Activated CD4-positive, alpha-beta T cell treated with anti-CD3 and anti-CD28 coated beads, Interleukin-2, amount 50 U/mL, for 4 hours (primary cell): ENCODE measurements around the gene PALD1.
"Not testable (repeated sequence)": the region's sequence is repeated elsewhere in the genome, so short reads cannot be mapped to it uniquely, and the experiment has no call there.

Experiments
- DNase-seq, 2 experiments: peaks; one replicate each; pipeline ENCODE4 v3.0.0-alpha.2; 2020

The PALD1 gene

DNA sequence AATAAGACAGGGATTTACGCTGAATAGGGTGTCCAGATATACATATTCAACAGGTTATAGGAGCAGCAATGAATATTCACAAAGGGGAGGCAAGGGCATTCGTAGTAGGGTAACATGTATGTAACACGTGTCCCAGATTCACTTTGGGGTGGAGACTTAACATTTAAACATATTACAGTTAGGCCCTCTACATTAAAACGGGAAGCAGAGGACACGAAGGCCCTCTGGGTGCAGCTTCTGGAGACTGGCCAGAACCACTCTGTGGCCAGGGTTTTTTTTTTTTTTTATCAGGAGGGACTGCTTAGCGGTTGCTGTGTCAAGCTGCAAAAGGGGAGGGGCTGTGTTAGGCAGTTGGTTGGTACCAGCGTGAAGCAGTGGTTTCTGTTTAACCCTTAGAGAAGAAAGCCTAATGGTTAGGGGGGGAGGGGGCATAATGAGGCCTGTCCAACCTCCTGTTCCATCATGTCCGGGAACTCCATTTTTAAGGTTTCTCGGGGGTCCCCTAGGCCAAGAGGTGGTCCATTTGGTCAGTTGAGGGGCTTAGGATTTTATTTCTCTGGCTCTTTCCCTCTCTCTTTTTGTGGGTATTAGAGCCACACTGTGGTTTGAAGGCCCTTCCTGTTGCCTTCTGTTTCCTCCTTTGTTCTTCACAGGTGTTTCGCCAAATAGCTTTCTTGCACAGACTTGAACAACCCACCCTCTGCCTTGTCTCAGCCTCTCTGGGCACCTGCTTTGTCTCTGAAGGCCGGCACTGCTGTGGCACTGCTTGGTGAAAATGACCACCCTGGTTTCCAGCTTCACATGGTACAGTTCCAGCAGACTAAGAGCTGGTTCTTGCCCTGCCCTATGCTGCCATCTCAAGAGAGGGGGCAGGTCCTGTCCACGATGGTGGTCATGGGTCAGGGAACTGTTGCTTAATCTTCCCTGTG, 97.6 kb downstream of the PALD1 start:
- DNase-seq = no peak

DNA sequence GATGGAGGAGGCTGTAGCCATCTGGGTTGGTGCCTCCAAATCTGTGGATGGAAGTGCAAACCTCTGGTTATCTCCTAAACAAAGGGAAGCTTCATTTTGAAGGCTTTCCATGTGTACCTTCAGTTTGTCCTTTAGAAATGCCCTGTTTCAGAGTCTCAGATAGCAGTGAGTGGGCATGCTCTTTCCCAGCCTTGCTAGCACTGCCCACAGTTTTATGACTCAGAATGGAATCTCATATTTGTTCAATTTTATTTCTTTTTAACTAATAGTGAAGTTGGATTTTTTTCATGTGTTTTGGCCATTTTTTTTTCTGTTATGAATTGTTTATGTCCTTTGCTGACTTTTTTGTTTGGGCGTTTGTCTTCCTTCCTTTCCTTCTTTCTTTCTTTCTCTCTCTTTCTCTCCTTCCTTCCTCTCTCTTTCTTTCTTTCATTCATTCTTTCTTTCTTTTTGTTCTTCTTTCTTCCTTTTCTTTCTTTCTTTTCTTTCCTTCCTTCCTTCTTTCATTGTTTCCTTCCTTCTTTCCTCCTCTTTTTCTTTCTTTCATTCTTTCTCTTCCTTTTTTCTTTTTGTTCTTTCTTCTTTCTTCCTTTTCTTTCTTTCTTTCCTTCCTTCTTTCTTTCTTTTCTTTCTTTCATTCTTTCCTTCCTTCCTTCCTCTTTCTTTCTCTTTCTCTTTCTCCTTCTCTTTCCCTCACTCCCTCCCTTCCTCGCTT, 98.4 kb downstream of the PALD1 start:
- no peak for DNase-seq

DNA sequence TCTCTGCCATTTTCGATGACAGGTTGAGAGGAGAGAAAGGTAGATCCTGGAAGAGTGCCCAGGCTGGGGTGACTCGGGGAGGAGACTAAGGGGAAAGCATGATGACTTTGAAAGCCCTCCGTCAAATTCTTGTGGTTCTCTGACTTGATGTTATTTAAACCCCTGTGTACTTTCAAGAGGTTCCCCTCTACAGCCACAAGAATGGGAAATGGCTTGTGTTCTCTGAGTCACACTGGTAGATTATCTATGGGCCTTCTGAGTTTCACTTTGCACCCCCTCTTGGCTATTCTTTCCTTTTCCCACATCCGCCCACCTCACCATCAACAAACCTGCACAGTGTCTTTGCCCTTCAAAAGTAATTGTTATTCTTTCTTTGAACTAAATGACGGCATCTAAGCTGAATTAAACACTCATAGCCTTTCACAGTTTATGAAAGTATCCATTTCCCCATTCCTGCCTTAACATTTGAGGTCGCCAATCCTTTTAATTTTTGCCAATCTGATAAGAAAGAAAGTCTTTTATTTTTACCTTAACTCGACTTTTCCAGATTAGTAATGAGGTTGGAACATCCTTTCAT, 99.9 kb downstream of the PALD1 start:
- DNase-seq = peak; percentile 33 to 37

DNA sequence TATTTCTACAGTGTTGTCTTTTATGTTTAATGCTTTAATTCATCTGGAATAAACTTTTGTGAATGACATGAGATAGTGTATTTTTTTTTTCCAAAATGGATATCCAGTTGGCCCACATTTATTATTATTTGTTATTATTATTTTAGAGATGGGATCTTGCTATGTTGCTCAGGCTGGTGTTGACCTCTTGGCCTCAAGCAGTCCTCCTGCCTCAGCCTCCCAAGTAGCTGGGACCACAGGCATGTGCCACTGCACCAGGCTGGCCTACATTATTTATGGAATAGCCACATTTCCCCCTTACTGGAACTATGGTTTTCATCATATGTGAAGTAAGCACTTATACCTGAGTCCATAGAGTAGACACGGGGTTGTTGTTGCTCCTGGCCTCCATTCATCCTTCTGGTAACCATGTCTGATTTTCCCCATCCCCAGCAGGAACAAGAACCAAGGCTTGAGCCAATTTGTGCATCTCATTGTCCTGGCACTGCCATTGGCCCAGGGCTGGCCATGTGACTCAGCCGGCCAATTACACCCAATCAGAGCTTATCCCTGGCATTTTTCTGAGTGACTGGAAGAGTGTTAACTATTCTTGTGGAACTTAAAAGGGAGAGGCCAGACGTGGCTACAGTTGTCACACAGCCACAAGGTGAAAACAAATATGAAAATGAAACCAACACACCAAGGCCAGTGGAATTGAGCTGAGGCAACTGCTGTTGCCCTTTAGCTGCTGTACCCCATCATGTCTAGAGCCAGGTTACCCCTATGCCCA, 100.9 kb downstream of the PALD1 start:
- DNase-seq = no peak

DNA sequence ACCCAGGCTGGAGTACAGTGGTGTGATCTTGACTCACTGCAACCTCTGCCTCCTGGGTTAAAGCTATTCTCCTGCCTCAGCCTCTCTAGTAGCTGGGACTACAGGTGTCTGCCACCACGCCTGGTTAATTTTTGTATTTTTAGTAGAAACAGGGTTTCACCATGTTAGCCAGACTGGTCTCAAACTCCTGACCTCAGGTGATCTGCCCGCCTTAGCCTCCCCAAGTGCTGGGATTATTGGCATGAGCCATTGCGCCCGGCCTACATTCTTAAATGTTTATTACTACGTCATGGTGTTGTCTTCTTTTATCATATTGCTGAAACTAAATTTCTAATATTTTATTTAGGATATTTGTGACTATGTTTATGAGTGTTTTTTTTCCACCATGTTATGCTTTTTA, 102.6 kb downstream of the PALD1 start:
- not testable (repeated sequence) for DNase-seq

DNA sequence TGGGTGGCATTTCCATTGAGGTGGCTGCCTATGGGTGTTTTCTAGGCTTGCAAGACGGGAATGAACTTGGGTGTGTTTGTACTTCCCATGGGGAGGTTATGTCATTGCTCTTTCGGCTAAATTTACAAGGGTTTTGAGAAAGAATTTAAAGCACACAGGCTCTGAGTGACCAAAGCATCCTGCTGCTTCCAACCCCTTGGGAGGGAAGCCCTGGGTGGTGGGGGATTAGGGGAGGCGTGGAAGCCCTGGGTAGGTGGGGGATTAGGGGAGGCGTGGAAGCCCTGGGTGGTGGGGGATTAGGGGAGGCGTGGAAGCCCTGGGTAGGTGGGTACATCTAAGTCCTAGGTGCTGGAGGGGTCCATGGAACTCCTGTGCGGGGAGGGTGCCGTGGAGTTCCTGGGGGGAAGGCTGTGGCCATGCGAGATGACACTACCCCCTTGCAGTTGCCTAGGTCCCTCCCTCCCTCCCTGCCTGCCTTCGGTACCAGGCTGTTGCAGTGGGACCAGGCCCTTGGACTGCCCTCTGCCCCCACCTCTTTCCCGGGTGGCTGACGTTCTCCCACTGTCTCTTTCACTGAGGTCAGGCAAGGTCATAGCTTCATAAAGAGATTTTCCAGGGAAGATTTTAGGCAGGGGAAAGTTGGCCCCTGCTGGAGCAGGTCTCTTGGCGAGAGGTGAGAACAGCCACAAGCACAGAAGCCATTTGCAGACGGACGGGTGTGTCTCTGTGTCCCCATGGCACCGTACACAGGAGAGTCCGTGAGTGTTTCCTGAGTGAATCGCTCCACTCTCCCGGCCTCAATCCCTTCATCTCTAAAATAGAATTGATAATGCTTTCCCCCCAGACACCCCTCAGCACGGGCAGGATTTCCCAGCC, 104.5 kb downstream of the PALD1 start:
- no peak for DNase-seq

DNA sequence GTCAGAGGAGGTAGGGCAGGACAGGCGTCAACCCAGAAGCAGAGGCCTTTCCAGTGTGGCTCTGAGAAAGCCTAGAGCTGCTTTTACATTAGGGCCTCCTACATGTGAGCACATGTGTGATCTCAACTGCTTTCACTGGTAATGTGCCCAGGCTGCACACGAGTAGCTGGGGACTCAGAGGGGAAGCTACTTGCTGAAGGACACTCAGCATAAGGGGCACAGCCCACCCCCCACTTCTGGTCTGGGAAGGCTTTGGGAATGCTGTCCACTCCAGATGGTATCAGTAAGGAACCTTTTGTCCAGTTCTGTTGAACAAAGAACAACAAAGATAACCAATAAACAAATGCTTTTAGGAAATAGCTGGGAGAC, 105.1 kb downstream of the PALD1 start:
- no peak for DNase-seq

DNA sequence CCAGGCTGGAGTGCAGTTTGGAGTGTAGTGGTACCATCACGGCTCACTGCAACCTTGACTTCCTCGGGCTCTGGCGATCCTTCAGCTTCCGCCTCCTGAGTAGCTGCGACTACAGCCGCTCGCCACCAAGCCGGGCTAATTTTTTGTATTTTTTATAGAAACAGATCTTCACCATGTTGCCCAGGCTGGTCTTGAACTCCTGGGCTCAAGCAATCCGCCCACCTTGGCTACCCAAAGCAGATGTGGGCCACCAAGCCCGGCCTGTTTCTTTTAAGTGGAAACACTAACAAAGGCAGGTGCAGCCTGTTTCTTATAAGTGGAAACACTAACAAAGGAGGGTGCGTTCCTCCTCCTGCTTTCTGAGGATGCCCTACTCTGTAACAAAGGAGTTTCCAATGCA, 105.8 kb downstream of the PALD1 start:
- DNase-seq = no peak

DNA sequence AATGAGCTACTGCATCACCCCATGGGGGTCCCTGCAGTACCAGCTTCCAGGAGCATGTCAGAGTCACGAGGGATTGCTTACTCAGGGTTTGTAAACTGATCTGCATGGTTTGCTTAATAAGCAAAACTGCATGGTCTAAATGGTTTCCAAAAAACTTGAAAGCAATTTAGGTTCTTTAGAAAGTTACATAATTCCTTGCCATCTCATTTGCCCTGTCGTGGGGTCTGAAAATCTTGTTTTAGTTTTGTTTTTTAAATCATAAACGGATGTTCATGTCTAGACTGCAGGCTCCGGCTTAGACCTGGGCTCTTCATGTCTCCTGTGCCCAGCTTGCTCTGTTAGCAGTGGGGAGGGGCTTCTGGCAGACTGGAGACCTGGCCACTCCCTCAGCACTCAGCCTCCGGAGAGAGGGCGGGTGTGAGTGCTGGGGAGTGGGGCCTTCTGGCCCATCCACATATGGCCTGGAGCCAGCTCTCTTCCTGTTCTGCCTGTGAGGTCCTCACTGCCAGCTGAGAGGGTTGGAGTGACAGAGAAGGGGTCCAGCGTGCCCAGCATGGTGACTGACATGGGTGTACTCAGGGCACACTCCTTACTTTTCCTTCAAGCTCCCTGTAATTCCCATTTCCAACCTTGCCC, 106.5 kb downstream of the PALD1 start:
- DNase-seq = no peak

DNA sequence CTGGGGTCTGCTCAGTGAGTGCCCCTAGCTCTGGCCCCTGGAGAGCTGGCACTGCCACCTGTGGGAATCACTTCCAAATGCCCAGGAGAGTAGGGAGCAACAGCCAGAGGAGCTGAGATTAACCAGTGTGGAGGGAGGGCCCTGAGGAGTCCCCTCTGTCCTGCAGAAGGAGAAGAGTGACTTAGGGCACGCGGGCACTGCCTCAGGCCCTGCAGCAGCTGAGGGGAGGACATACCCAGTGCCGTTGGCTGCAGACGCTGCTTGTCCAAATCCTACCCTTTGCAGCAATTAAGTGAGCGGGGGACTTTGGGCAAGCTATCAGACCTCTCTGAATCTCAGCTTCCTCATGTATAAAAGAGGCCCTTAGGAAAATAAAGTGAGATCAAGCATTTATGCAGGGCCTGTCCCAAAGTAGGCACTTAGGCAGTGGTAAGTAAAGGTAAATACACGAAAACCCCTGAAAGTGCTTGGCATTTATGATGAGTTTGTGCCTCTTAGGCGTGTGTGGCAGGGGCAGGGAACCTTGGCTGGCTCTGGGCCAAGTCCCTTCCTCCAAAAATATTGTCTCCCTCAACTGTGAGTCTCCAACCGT, 107.1 kb downstream of the PALD1 start:
- DNase-seq = no peak

DNA sequence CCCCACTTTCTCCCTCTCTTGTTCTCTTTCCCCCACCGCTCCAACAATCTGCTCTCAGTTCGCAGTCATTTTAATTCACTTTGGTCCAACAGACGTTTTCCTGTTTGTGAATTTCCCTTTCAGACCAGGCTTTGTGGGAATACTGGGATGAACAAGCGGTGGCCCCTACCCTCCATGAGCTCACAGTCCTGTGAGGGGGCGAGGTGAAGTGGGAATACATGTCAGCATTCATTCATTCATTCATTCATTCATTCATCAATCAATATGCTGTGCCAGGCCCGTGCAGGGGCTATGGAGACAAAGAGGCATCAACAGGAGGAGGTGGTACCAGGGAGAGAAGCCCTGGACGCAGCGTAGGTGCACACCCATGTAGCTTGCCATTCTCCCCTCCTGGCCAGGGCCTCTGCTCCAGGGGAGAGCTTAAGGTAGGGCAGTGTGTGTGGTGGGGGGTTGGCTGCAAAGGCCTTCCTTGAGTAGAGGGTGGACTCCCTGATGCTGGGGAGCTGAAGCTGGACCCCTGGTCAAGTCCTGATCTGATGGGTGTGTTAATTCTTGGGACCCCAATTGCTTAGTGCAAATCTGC, 107.9 kb downstream of the PALD1 start:
- DNase-seq = no peak

DNA sequence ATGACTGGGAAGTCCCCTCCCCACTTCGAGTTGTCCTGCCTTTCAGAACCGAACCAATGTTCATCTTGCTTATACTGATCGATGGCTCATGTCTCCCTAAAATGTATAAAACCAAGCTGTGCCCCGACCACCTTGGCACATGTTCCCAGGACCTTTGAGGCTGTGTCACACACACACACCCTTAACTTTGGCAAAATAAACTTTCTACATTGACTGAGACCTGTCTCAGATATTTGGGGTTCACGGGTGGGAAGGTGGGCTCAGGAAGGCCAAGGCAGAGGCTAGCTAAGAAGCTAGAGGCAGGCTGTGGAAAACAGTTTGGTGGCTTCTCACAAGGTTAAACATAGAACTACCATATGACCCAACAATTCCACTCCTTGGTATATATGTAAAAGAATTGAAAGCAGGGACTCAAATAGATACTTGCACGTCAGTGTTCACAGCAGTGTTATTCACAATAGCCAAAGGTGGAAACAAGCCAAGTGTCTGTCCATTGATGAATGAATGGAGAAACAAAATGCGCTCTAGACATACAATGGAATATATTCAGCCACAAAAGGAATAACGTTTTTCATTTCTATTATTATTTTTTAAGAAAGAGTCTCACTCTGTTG, 108.6 kb downstream of the PALD1 start:
- DNase-seq = no peak

DNA sequence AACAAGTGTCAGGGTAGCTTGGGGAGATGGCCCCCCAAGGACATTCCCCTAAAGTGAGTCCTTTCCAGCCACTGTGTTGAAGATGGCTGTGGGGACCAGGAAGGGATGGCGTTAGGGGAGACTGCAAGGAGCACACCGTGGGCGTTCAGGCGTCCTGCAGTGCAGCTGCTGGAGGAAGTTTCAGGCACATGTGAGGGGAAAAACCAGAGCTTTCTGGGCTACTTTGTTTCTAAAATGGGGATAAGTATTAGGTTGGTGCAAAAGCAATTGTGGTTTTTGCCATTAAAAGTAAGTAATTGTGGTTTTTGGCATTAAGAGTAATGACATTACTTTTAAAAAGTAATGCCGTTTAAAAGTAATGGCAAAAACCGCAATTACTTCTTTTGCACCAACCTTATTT, 109.7 kb downstream of the PALD1 start:
- no peak for DNase-seq

DNA sequence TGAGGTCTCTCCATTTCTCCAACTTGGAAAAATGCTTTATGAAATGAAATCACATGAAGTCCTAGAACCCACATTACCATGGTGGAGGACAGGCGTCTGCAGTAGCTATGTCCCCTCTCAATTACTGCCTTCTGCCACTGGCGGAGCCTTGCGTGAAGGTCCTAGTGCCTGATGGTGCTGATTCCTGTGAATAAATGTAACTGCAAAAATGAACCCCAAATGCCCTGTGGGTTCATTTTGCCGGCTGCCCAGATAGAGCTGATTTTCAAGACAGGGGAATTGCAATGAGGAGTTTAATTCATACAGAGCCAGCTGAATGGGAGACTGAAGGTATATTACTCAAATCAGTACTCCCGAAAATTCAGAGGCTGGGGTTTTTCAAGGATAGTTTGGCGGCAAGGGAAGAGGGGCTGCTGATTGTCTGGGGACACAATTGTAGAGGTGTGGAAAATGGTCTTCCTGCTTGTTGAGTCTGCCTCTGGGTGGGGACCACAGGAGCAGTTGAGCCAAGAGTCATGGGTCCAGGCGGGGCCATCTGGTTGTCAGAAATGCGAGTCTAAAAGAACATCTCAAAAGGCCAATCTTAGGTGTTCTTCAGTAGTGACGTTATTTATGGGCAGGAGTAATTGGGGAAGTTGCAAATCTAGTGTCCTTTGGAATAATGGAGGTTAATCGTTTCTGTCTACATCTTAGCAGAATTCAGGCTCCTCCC, 110.4 kb downstream of the PALD1 start:
- no peak for DNase-seq

DNA sequence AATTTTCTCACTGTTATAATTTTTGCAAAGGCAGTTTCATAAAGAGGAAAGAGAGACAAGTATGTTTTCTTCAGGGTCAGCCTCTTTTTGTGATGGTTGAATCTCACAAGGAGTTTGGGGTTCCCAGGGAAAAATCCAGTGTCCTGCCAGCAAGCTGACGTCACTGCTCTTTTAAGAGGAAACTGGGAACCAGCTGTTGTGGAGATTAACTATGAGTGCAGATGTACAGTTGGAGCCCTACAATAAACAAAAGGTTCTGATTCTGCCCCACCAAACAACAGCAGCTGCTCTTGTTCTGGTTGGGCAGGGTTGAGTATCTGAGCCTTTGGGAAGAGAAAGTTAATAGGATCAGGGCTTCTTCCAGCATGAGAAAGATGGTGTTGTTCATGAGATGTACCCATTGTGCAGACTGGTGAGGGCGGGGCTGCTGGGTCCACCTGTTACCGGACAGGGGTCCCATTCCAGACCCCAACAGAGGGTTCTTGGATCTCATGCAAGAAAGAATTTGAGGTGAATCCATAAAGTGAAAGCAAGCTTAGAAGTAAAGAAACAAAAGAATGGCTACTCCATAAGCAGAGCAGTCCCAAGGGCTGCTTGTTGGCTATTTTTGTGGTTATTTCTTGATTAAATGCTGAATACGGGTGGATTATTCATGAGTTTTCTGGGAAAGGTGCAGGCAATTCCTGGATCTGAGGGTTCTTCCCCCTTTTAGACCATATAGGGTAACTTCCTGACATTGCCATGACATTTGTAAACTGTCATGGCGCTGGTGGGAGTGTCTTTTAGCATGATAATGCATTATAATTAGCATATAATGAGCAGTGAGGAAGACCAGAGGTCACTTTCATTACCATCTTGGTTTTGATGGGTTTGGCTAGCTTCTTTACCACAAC, 111.4 kb downstream of the PALD1 start:
- DNase-seq = no peak

DNA sequence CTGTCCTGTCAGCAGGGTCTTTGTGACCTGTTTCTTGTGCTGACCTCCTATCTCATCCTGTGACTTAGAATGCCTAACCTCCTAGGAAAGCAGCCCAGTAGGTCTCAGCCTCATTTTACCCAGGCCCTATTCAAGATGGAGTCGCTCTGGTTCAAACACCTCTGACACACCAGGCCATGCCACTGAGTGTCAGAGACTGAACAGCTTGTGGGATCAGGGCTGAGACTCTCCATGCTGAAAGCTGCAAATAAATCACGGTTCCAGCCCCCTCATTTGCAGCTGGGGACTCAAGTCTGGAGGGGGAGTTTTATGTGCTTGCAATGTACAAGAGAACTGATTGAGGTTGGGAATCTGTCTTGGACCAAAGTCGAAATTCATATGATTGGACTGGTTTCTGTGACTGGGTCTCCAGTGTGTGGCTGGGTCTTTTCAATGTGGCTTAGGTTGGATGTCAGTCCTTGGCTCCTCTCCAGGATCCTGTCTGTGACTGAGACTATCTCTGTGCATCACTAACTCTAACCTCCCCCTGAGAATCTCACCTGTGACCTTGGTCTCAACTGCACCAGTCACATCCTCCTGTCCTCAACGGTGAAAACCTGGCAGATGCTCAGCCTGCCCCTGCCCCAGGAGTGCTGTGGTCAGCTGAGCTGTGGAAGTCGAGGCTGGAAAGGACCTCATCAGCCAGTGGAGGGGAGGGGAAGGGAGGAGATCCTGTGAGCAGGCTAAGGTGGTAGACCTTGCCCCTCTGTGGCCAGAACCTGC, 112.3 kb downstream of the PALD1 start:
- no peak for DNase-seq

DNA sequence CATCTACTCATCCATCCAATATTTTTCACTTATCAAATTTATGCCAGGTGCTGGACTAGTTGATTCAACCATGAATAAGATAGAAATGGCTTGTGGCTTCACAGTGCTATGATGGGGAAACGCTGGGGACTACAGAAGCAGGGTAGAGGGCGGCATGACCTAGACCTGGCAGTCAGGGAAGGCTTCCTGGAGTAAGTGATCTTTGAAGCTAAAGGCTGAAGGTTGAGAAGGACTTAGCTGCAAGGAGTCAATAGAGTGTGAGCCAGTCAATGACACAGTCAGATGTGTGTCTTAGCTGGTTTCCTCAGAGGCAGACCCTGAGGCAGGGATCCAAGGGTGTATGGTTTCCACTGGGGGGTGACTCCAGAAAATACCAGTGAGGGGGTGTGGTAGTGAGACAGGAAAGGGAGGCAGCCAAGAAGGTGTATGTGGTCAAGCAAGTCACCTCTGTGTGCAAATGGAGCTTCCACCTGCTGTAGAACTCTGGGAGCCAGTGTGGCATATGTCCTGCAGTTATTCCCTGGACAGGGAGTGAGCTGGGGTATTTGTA, 113.7 kb downstream of the PALD1 start:
- DNase-seq = no peak
